ENCODE measurements around the gene GPR6. TPM values are rescaled to one million over a fixed set of nuclear protein-coding genes. Genes with fewer than 3 reads are reported as not detected.

The GPR6 gene
- not detected for total RNA-seq
- long read RNA-seq = 0 reads

GRCh38 chr6:109978174-109979032, at the start of gene GPR6:
Gene GPR6, plus strand, starts transcription at chr6:109978311. Its CDS starts 802 bp downstream, at chr6:109979113.
- Histone ChIP-seq H3K27me3 (ENCODE audit: low read depth) (peaks cover 87% of the 10 kb centered on the region), H3K36me3 (no peaks in the 10 kb centered on the region), H3K4me3 (no peak within 1 kb of the TSS), H3K27ac (replicated peaks) (no peak within 1 kb of the TSS), H3K9me3 (replicated peaks) (no peaks in the 10 kb centered on the region), H3K4me1 (no peaks in the 10 kb centered on the region)
- no peak for TF ChIP-seq CTCF (IDR thresholded peaks at IDR 0.05; ENCODE audit: borderline replicate concordance)
- intact Hi-C loops (cut with micrococcal nuclease) = no loop called here
- DNase-seq = peak; percentile 51

DNA sequence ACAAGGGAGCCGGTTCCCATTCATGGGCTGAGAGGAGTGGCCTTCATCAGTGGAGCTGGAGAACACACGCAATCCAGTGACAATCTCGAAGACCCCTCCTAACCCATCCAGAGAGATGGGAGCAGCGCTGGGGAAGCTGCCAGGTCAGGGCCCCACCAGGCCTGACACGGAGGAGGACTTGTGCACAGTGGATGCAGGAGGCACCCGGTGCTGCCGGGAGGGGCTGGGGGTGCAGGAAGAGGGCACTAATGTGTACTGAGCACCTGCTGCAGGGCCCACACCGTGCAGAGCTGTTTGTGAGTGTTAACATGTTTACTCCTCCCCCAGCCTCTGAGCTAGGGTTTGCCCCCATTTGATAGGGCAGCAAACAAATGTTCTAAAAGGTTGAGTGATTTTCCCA, 43.8 kb upstream of the GPR6 start:
- H3K27ac ChIP-seq (replicated peaks) = no peak overlapping the region
- no peaks in the 10 kb centered on the region for H3K4me1 ChIP-seq
- DNase-seq = no peak
- H3K4me3 ChIP-seq = no peak overlapping the region
- no peaks in the 10 kb centered on the region for H3K27me3 ChIP-seq (ENCODE audit: low read depth)
- H3K9me3 ChIP-seq (replicated peaks) = peaks cover 8% of the 10 kb centered on the region
- TF ChIP-seq CTCF (IDR thresholded peaks at IDR 0.05; ENCODE audit: borderline replicate concordance) = no peak
- intact Hi-C loops (cut with micrococcal nuclease) = no loop called here
- H3K36me3 ChIP-seq = no peaks in the 10 kb centered on the region

DNA sequence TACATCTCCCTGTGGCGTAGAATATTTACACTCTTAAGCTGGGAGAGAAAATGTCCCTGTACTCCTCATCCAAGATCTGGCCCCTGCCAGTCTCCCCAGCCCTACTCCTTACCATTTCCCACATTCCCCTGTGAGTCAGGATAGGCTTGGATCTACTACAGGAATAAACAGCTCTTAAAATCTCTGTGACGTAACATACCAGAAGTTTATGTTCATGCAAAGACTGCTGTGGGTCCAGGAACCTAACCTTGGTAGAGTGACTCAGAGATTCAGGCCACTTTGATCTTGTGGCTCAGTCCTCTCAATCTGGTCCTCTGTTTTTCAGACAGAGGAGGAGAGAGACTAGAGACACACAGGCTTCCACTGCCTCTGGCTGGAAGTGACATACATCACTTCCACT, 38.5 kb upstream of the GPR6 start:
- Histone ChIP-seq H3K27ac (replicated peaks) (no peak overlapping the region), H3K27me3 (ENCODE audit: low read depth) (peaks cover 22% of the 10 kb centered on the region), H3K4me3 (no peak overlapping the region), H3K9me3 (replicated peaks) (peaks cover 8% of the 10 kb centered on the region), H3K4me1 (no peaks in the 10 kb centered on the region), H3K36me3 (no peaks in the 10 kb centered on the region)
- DNase-seq = no peak
- intact Hi-C loops (cut with micrococcal nuclease) = no loop called here
- no peak for TF ChIP-seq CTCF (IDR thresholded peaks at IDR 0.05; ENCODE audit: borderline replicate concordance)

- intact Hi-C loops (cut with micrococcal nuclease) = no loop called here
- no peak for TF ChIP-seq CTCF (IDR thresholded peaks at IDR 0.05; ENCODE audit: borderline replicate concordance)
- Histone ChIP-seq H3K4me3 (no peak overlapping the region), H3K27me3 (ENCODE audit: low read depth) (peaks cover 68% of the 10 kb centered on the region), H3K4me1 (no peaks in the 10 kb centered on the region), H3K9me3 (replicated peaks) (no peaks in the 10 kb centered on the region), H3K36me3 (no peaks in the 10 kb centered on the region), H3K27ac (replicated peaks) (no peak overlapping the region)
- no peak for DNase-seq
Observed at GRCh38 chr6:109944448-109944847, 33.7 kb upstream of the GPR6 start.

DNA sequence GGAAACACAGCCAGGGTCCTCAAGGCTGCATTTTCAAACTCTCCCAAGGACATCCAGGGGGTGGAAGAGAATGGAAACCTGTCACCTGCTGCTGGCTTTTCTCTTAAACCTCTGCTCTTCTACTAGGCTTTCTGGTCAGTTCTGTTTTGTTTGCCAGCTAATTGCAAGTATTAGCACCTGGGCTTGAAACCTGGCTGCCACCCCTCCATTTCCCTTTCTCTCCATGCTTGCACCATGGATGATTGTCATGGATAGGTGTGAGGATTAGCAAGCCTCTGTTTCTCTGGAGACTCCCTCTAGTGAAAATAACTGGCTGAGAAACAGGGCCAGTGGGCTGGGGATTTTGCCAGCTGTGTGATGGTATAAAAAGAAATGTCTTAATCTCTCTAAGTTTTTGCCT, 33.0 kb upstream of the GPR6 start:
- TF ChIP-seq CTCF (IDR thresholded peaks at IDR 0.05; ENCODE audit: borderline replicate concordance) = no peak
- intact Hi-C loops (cut with micrococcal nuclease) = no loop called here
- Histone ChIP-seq H3K4me3 (no peak overlapping the region), H3K4me1 (no peaks in the 10 kb centered on the region), H3K27ac (replicated peaks) (no peak overlapping the region), H3K9me3 (replicated peaks) (no peaks in the 10 kb centered on the region), H3K36me3 (no peaks in the 10 kb centered on the region), H3K27me3 (ENCODE audit: low read depth) (peaks cover 68% of the 10 kb centered on the region)
- no peak for DNase-seq

Data from left ventricle myocardium inferior (tissue), 1 donor.